ENCODE results near the gene AR.

GRCh38 chrX:67563469-67564448 is 19.9 kb downstream of the AR start:
- TF ChIP-seq CTCF (IDR thresholded peaks at IDR 0.05) (no peak), POLR2A (IDR thresholded peaks at IDR 0.05) (no peak)
